GM18870 (cell line): ENCODE measurements around the gene ZNF281.
"Not testable (repeated sequence)": the region's sequence is repeated elsewhere in the genome, so short reads cannot be mapped to it uniquely, and the experiment has no call there.

Source experiments
- ATAC-seq: cut with Tn5 transposase; IDR thresholded peaks from one replicate; pipeline ENCODE4 v1.9.1; 2021; ENCODE audit warnings: moderate library complexity; ENCODE audit not compliant: unreplicated experiment

ZNF281 gene

GRCh38 chr1:200409761-200410565 is at the start of gene ZNF281:
Gene ZNF281, minus strand, starts transcription at chr1:200410036. Its CDS starts 331 bp downstream, at chr1:200409705.
- ATAC-seq, result peak; percentile 77

GRCh38 chr1:200458780-200459179 is 48.9 kb upstream of the ZNF281 start:
- ATAC-seq, result no peak

- ATAC-seq, result no peak
These were observed 48.0 kb upstream of the ZNF281 start for GRCh38 chr1:200457810-200458209.

- ATAC-seq, result no peak
These were observed 44.6 kb upstream of the ZNF281 start for GRCh38 chr1:200454425-200454824.

- no peak for ATAC-seq
These were observed 43.7 kb upstream of the ZNF281 start for GRCh38 chr1:200453553-200453905.

- ATAC-seq, result no peak
These were observed 43.2 kb upstream of the ZNF281 start for GRCh38 chr1:200452850-200453552.

GRCh38 chr1:200448034-200448762 is 38.4 kb upstream of the ZNF281 start:
- peak; percentile 95 for ATAC-seq

GRCh38 chr1:200445213-200445612 is 35.4 kb upstream of the ZNF281 start:
- ATAC-seq, result no peak

GRCh38 chr1:200444478-200444877 is 34.6 kb upstream of the ZNF281 start:
- no peak for ATAC-seq

GRCh38 chr1:200443860-200444259 is 34.0 kb upstream of the ZNF281 start:
- no peak for ATAC-seq

GRCh38 chr1:200442537-200443156 is 32.8 kb upstream of the ZNF281 start:
- no peak for ATAC-seq

- no peak for ATAC-seq
These were observed 32.2 kb upstream of the ZNF281 start for GRCh38 chr1:200442023-200442422.

GRCh38 chr1:200438911-200439310 is 29.1 kb upstream of the ZNF281 start:
- ATAC-seq, result no peak

- ATAC-seq, result not testable (repeated sequence)
These were observed 28.6 kb upstream of the ZNF281 start for GRCh38 chr1:200438413-200438812.

- ATAC-seq, result peak; percentile 70
These were observed 27.8 kb upstream of the ZNF281 start for GRCh38 chr1:200437556-200438203.

GRCh38 chr1:200437088-200437487 is 27.3 kb upstream of the ZNF281 start:
- no peak for ATAC-seq

- no peak for ATAC-seq
These were observed 26.6 kb upstream of the ZNF281 start for GRCh38 chr1:200436436-200436835.

- no peak for ATAC-seq
These were observed 25.5 kb upstream of the ZNF281 start for GRCh38 chr1:200435200-200435780.

- ATAC-seq, result no peak
These were observed 23.8 kb upstream of the ZNF281 start for GRCh38 chr1:200433586-200433985.

GRCh38 chr1:200432586-200432985 is 22.8 kb upstream of the ZNF281 start:
- no peak for ATAC-seq
